ENCODE measurements around the gene ZNF497.
A peak's percentile ranks its signal among the peaks of the same experiment; 100 is the strongest.
"Not testable (repeated sequence)": the region's sequence is repeated elsewhere in the genome, so short reads cannot be mapped to it uniquely, and the experiment has no call there.

The ZNF497 gene

GRCh38 chr19:58385891-58386575 lies 23.5 kb upstream of the ZNF497 start:
- DNase-seq (ENCODE audit: insufficient read length, low spot score) (no peak), FAIRE-seq (no peak)
- TF ChIP-seq POLR2A (IDR thresholded peaks at IDR 0.05; ENCODE audit: low read depth, low read length) = no peak

- TF ChIP-seq POLR2A (IDR thresholded peaks at IDR 0.05; ENCODE audit: low read depth, low read length) = no peak
- FAIRE-seq (no peak), DNase-seq (ENCODE audit: insufficient read length, low spot score) (no peak)
Measured at GRCh38 chr19:58385313-58385890, 22.9 kb upstream of the ZNF497 start.

- TF ChIP-seq POLR2A (IDR thresholded peaks at IDR 0.05; ENCODE audit: low read depth, low read length) = no peak
- FAIRE-seq (no peak), DNase-seq (ENCODE audit: insufficient read length, low spot score) (no peak)
Measured at GRCh38 chr19:58382997-58383603, 20.5 kb upstream of the ZNF497 start.

GRCh38 chr19:58381460-58382212 lies 19.1 kb upstream of the ZNF497 start:
- no peak for DNase-seq (ENCODE audit: insufficient read length, low spot score)
- no peak for FAIRE-seq
- no peak for TF ChIP-seq POLR2A (IDR thresholded peaks at IDR 0.05; ENCODE audit: low read depth, low read length)

- peak; percentile 83 for TF ChIP-seq POLR2A (IDR thresholded peaks at IDR 0.05; ENCODE audit: low read depth, low read length)
- peak; percentile 53 for FAIRE-seq
Measured at GRCh38 chr19:58380662-58381459, 18.3 kb upstream of the ZNF497 start, which contains the start of gene ZNF837. Gene ZNF837, minus strand, starts transcription at chr19:58381030. Its CDS starts 11,698 bp downstream, at chr19:58369332.

GRCh38 chr19:58380037-58380661 lies 17.6 kb upstream of the ZNF497 start:
- no peak for DNase-seq (ENCODE audit: insufficient read length, low spot score)
- no peak for TF ChIP-seq POLR2A (IDR thresholded peaks at IDR 0.05; ENCODE audit: low read depth, low read length)
- FAIRE-seq = no peak

More at GRCh38 chr19:58380662-58381459, 18.3 kb upstream of the ZNF497 start, which contains the start of gene ZNF837:
- DNase-seq (ENCODE audit: insufficient read length, low spot score) = peak; percentile 99

GRCh38 chr19:58379246-58379645 lies 16.7 kb upstream of the ZNF497 start:
- FAIRE-seq (no peak), DNase-seq (ENCODE audit: insufficient read length, low spot score) (no peak)
- peak; percentile 7; the same call in 1 of the 2 replicates for TF ChIP-seq POLR2A (IDR thresholded peaks at IDR 0.05; ENCODE audit: low read depth, low read length)

- FAIRE-seq; DNase-seq (ENCODE audit: insufficient read length, low spot score): not testable (repeated sequence)
Measured at GRCh38 chr19:58376724-58377123, 14.2 kb upstream of the ZNF497 start.

- FAIRE-seq (no peak), DNase-seq (ENCODE audit: insufficient read length, low spot score) (no peak)
- no peak for TF ChIP-seq POLR2A (IDR thresholded peaks at IDR 0.05; ENCODE audit: low read depth, low read length)
Measured at GRCh38 chr19:58374200-58374599, 11.6 kb upstream of the ZNF497 start.

- DNase-seq (ENCODE audit: insufficient read length, low spot score) (no peak), FAIRE-seq (no peak)
- no peak for TF ChIP-seq POLR2A (IDR thresholded peaks at IDR 0.05; ENCODE audit: low read depth, low read length)
Measured at GRCh38 chr19:58372311-58373133, 10.0 kb upstream of the ZNF497 start.

- FAIRE-seq (no peak), DNase-seq (ENCODE audit: insufficient read length, low spot score) (no peak)
- TF ChIP-seq POLR2A (IDR thresholded peaks at IDR 0.05; ENCODE audit: low read depth, low read length) = no peak
Measured at GRCh38 chr19:58368561-58369360, 6.2 kb upstream of the ZNF497 start.

All from H54 (cell line).